Lung (tissue), 12 donors: ENCODE measurements around the gene CD37. TPM values are rescaled to one million over a fixed set of nuclear protein-coding genes. Genes with fewer than 3 reads are reported as not detected.

Source experiments
- ATAC-seq: fragments of 200-7000 bp; cut with Tn5 transposase; one replicate; pipeline ENCODE4 v1.9.1; 2020; ENCODE audit warnings: moderate number of reproducible peaks; ENCODE audit not compliant: insufficient read depth, low FRiP score
- DNase-seq, 3 donors: peaks; one replicate each; pipeline ENCODE4 v3.0.0-alpha.2; 2013 to 2017
- H3K27ac ChIP-seq, 2 donors: one replicate each; pipeline ENCODE4 v1.5.1; 2013; ENCODE audit warnings: mild to moderate bottlenecking in 2 of 2, moderate library complexity in 2 of 2, control low read depth in 1 of 2, inconsistent platforms in 1 of 2, low read depth in 1 of 2, low read length in 1 of 2
- H3K27me3 ChIP-seq, 3 donors: one replicate each; pipeline ENCODE4 v1.5.1; 2013; ENCODE audit warnings: low read length in 2 of 3; ENCODE audit not compliant: control insufficient read depth in 3 of 3, insufficient read depth in 3 of 3
- H3K36me3 ChIP-seq, 4 donors: one replicate each; pipeline ENCODE4 v1.5.1; 2013; ENCODE audit warnings: low read length in 4 of 4, mild to moderate bottlenecking in 1 of 4, moderate library complexity in 1 of 4; ENCODE audit not compliant: control insufficient read depth in 4 of 4, insufficient read depth in 4 of 4
- H3K4me1 ChIP-seq, 5 donors: one replicate each; pipeline ENCODE4 v1.5.1; 2013; ENCODE audit warnings: low read length in 5 of 5, mild to moderate bottlenecking in 2 of 5, moderate library complexity in 1 of 5; ENCODE audit not compliant: control insufficient read depth in 5 of 5, insufficient read depth in 5 of 5
- H3K4me3 ChIP-seq: one replicate; pipeline ENCODE4 v1.5.1; 2013; ENCODE audit warnings: mild to moderate bottlenecking, control low read depth, moderate library complexity
- H3K9ac ChIP-seq, 2 donors: one replicate each; pipeline ENCODE4 v1.5.1; 2013; ENCODE audit warnings: low read length in 2 of 2, control low read depth in 1 of 2; ENCODE audit not compliant: insufficient read depth in 1 of 2
- H3K9me3 ChIP-seq, 4 donors: one replicate each; pipeline ENCODE4 v1.5.1; 2013; ENCODE audit warnings: low read length in 3 of 4, mild to moderate bottlenecking in 1 of 4, moderate library complexity in 1 of 4; ENCODE audit not compliant: control insufficient read depth in 4 of 4, insufficient read depth in 3 of 4
- CTCF ChIP-seq: IDR thresholded peaks from 2 replicates; pipeline ENCODE4 v1.5.1; 2012; ENCODE audit warnings: mild to moderate bottlenecking; ENCODE audit errors: control extremely low read depth, extremely low read depth
- WGBS, 2 donors: extraction: QIAGEN DNeasy Blood & Tissue Kit; methylation state at CpG; one replicate each; pipeline ENCODE4 v1.1.7; 2013; 5-methylcytosine and 5-hydroxymethylcytosine counted together
- polyA plus RNA-seq, 2 donors: library from polyadenylated mRNA; stranded (reverse); fragments of 200-250 nt; gene quantifications; one replicate each; pipeline ENCODE4 v1.2.1, GENCODE V29; 2013
- total RNA-seq, 2 donors: library from RNA; depleted of rRNA in 1 of 2; stranded (reverse); fragments of >200 nt in 1 of 2; gene quantifications; one replicate each; pipeline ENCODE4 v1.2.1, GENCODE V29; 2014 to 2021
- donor health status: control.
- donor health status: control.
- donor health status: Bipolar disorder and iron deficiency.
- donor health status: healthy.
- donor health status: DM: yes; HTN: yes; CAD: no.

Gene CD37
- total and polyA plus RNA-seq, 4 donors, result 33.9 to 154 (median 51.2) TPM

GRCh38 chr19:49336482-49337266 is 1.5 kb downstream of the CD37 start:
- Histone ChIP-seq H3K27me3 (no peaks in the 10 kb centered on the region), H3K4me3 (no peak overlapping the region), H3K9me3 (no peaks in the 10 kb centered on the region), H3K27ac (no peak overlapping the region), H3K36me3 (peaks cover 2 to 13% (median 11%) of the 10 kb centered on the region in 4 donors), H3K4me1 (peaks cover 0 to 23% (median 9%) of the 10 kb centered on the region in 5 donors), H3K9ac (no peak overlapping the region)
- DNase-seq (no peak), ATAC-seq (no peak)
- TF ChIP-seq CTCF, result no peak
- WGBS, 2 donors, result 87% methylated on average over 10 of the region's 10 CpGs

- Histone ChIP-seq H3K4me3 (no peak overlapping the region), H3K4me1 (peaks cover 0 to 23% (median 9%) of the 10 kb centered on the region in 5 donors), H3K36me3 (peaks cover 6 to 17% (median 12%) of the 10 kb centered on the region in 4 donors), H3K9ac (no peak overlapping the region), H3K27me3 (no peaks in the 10 kb centered on the region), H3K27ac (no peak overlapping the region), H3K9me3 (no peaks in the 10 kb centered on the region)
- TF ChIP-seq CTCF, result no peak
- 80 to 86% methylated on average over 19 of the region's 19 CpGs for WGBS, 2 donors
- DNase-seq, result no peak
- no peak for ATAC-seq
Measured at GRCh38 chr19:49337267-49338022, 2.2 kb downstream of the CD37 start.

GRCh38 chr19:49338023-49338677 is 2.9 kb downstream of the CD37 start:
- no peaks in the 10 kb centered on the region for H3K9me3 ChIP-seq
- WGBS, 2 donors, result 54 to 79% methylated on average over 34 of the region's 34 CpGs
- DNase-seq (no peak), ATAC-seq (no peak)
- no peak overlapping the region for H3K27ac ChIP-seq
- no peak overlapping the region for H3K4me3 ChIP-seq
- no peak overlapping the region for H3K9ac ChIP-seq
- TF ChIP-seq CTCF, result no peak
- H3K36me3 ChIP-seq, result peaks cover 7 to 24% (median 17%) of the 10 kb centered on the region in 4 donors
- H3K4me1 ChIP-seq, result peaks cover 0 to 23% (median 9%) of the 10 kb centered on the region in 5 donors
- no peaks in the 10 kb centered on the region for H3K27me3 ChIP-seq
